ENCODE results near the gene LCT.
A peak's percentile ranks its signal among the peaks of the same experiment; 100 is the strongest.
"Not testable (repeated sequence)": the region's sequence is repeated elsewhere in the genome, so short reads cannot be mapped to it uniquely, and the experiment has no call there.

LCT gene

DNA sequence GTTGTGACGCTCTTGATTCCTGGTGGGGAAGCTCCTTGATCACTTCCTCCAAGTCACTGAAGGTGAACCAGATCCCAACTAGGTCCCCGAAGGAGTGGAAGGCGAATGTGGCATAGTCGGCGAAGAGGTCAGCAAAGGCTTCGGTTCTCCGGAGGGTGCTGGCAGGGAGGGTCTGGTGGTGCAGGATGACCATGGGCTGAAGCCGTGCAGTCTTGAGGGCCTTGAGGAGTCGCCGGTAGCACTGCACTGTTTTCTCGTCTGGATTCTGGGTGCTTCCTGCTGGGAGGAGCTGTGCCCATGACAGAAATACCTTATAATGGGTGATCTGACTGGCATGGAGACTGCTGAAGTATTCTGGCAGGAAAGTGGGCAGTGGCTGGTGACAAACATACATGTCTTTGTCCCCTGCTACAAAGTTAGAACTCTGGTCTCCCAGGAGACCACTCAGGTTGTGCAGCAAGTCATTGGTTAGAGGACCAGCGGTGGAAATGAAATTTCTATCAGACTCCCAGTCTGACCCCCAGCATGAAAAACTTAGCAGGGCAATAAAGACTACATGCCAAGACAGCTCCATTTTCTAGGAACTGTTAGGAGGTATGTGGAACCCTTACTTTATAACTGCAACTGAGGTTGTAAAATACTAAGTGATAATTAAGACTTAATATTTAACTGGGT, at the start of gene LCT:
LCT (minus strand) TSS at position 589 of the 675 bp plus-strand sequence; CDS start at position 574, 15 bp downstream.
- no peak for DNase-seq

DNA sequence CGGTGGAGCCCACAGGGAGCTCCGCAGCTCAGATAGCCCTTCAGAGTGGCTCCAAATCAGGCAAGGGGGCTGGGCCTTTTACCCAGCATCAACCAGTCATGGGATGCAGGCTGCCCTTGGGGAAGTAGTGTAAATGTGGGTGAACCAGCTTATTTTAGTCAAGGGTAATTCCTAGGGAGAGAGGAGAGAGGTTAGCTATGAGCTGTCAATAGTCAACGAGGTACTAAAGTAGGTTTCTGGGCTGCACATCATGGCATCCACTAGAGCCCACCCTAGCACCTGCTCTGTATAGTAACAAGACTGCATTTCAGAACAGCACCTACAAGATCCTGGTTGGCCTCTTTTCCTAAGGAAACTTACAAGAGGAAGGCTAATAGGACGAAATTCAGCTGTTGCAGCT, 48.7 kb upstream of the LCT start:
- no peak for DNase-seq

DNA sequence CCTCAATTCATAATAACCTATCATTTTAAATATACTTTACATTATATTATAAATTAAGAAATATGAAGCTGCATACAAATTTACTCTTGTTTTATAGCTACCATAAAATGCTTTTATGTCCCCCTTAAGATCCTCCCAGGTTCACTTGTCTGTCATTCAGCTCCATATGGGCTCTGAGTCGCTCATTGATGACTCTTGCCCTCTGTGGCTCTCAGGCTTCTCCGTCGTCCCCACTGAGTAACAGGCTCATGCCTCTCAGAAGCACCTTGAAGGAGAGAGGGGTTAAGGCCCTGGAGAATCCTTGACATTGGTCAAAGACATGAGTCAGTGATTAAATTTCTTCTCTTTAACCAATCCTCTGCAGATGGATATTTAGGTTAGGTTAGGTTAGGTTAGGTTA, 45.4 kb upstream of the LCT start:
- DNase-seq = no peak

DNA sequence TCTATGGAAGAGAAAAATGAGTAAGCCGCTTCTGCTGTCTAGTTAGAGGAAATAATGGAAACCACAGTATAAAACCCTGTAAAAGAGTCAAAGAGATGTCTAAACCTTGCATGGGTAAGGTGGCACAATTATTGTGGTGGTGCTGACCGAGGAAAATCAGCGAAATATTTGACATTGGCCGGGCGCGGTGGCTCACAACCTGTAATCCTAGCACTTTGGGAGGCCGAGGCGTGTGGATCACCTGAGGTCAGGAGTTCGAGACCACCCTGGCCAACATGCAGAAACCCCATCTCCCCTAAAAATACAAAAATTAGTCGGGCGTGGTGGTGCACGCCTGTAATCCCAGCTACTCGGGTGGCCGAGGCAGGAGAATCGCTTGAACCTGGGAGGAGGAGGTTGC, 39.8 kb upstream of the LCT start:
- DNase-seq = not testable (repeated sequence)

DNA sequence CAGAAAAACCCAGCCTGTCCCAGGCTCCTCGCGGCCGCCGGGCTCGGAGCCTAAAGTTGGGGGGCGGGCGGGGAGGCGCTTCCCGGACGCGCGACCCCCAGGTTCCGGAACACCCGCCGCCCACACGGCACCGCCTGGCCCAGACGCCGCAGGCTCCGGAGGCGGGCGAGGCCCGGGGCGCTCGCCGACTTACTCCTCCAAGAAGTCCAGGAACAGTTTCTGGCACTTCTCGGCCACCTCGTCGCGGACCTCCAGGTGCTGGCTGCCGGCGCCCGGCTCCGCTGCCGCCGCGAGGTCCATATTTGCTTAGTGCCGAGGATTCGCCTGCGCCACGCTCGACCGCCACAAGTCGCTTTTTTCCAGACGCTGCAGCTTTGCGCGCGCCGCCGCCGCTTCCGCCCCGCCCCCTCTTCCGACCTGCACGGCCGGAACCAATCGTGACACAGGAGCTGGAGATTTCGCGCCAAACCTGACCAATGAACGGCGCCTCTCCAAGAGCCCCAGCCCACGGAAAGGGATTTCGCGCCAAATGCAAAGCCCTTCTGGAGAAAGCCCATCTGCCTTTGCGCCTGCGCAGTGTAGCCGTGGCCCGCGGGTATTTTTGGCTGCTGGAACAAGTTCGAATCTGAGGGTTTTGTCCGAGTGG, 39.2 kb upstream of the LCT start, which contains the start of gene MCM6:
MCM6 (minus strand) TSS at position 378 of the 646 bp plus-strand sequence; CDS start at position 300, 78 bp downstream.
- peak; percentile 99 for DNase-seq

DNA sequence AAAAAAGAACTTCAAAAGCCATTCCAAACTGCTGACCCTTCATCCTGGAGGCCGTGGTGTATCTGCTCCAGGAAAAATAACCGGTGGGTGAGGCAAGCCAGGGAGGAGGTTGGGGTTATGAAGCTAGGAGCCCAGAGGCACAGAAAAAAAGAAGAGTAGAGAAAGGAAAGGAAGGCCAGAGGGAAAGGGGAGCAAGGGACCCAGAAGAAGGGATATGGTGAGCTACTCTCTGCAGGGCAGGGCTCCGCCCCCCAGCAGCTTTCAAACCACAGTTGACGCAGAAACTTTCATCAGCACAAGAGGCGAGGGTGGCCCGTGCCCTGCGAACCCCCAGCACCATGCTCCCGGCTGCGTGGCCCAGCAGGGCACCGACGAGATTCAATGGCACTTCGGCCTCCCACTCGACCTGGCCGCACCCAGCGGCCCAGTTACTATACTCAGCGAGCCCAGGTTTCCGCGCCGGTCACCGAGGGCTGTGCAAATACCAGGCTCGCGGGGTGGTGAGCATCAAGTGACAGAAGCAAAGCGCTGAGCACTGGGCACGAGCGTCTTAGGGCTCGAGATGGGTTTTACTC, 38.6 kb upstream of the LCT start:
- peak; percentile 73 for DNase-seq

DNA sequence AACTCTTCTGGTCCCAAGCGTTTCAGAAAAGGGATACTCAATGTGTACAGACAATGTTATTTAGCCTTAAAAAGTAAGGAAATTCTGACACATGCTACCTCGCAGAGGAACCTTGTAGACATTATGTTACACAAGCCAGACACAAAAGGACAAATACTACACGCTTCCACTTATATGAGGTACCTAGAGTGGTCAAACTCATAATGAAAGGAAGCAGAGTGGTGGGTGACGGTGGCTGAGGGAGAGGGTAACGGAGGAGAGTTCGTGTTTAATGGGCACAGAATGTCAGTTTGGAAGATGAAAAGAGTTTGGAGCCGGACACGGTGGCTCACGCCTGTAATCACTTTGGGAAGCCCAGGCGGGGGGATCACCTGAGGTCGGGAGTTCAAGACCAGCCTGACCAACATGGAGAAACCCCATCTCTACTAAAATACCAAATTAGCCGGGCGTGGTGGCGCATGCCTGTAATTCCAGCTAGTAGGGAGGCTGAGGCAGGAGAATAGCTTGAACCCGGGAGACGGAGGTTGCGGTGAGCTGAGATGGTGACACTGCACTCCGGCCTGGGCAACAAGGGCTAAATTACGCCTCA, 37.9 kb upstream of the LCT start:
- no peak for DNase-seq

DNA sequence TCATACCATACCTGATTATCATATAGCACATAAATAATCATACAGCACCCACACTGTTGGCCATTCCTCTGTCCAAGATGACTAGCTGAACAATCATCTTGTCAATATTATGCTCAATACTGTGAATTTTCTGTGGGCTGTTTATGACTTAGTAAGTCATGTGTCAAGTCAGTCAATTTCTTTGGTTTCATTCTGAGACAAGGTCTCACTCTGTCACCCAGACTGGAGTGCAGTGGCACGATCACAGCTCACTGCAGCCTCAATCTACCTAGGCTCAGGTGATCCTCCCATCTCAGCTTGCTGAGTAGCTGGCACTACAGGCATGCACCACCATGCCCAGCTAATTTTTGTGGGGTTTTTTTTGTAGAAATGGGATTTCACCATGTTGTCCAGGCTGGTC, 33.6 kb upstream of the LCT start:
- DNase-seq = no peak

DNA sequence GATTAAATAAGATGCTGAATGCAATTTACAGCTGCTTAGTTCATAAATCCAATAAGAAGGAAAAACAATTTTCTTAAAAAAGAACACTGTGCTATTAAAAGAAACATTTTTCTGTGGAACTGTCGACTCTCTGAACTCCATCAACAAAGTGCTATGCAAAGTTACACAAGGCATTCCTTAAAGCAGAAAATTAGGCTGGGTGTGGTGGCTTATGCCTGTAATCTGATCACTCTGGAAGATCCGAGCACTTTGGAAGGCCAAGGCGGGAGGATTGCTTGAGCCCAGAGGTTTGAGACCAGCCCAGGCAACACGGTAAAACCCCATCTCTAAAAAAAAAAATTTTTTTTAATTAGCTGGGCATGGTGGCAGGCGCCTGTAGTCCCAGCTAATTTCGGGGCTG, 26.2 kb upstream of the LCT start:
- DNase-seq = no peak

DNA sequence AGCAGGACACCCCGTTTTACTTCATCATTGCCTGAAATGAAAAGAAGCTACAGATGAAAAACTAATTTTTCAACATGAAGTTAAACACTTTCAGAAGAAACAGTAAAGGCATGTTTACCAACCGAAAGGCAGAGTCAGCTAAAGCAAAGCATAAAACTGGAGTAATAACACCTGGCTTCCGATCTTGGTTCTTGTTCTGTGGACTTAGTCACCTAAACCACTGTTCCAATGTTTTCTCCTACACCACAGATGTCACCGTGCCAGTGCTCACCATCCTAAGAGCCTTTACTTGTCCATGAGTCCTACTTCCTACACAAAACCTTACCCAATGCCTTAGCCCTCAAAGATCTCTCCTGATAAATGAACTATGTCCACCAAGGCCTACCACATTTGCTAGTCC, 25.7 kb upstream of the LCT start:
- DNase-seq = no peak

DNA sequence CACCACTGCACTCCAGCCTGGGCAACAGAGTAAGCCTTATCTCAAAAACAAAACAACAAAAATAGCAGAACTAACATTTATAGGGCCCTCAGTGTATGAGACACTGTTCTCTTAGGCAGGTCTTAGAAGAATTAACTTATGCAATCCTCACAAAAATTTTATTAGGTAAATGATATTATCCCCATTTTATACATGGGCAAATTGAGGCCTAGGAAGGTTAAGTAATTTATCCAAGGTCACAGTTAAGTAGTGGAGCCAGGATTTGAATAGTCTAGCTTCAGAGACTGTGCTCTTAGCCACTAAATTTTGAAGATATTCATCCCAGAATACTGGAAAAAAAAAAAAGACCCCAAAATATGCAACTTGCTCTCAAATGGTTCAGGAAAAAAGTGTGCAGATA, 16.4 kb upstream of the LCT start:
- DNase-seq = no peak

DNA sequence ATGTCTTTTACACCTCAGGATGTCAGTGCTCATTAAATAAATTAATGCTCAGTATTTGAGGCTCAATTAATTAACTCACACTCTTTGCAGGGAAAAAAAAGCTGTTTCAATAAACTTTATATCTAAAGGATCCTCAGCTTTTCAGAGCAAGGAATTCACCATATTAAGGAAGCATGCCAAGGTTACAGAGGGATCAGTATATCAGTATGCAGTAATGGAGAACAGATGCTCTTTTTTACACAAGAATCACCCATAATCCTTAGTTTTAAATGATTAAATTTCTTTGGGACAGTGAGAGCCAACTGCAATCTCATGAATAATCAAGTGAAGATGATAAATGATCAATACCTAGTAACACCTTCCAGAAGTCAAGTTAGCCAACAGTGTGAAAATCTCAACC, 14.9 kb upstream of the LCT start:
- DNase-seq = no peak

DNA sequence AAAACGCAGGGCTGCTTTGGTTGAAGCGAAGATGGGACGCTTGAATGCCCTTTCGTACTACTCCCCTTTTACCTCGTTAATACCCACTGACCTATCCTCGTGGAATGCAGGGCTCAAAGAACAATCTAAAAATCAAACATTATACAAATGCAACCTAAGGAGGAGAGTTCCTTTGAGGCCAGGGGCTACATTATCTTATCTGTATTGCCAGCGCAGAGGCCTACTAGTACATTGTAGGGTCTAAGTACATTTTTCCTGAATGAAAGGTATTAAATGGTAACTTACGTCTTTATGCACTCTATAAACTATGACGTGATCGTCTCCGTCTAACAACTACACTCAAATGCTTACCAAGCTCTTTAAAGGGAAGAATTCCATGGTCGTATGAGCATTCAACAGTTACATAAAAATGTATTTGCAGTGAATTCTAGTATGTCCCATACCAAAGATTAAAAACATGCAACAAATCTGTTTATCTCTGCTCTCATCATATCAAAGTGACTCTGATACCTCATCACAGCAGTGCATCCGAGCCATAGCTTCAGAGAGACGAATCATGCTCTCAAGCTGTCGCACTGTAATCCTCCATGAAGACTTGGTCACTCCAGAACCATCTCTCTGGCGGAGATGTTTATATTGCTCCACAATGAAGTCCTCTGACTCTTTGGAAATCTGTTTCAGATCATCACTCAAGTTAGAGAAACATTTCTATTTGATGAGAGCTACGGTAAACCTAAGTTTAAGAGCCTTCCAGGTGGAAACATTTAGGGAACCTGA, 14.1 kb upstream of the LCT start:
- DNase-seq = no peak

DNA sequence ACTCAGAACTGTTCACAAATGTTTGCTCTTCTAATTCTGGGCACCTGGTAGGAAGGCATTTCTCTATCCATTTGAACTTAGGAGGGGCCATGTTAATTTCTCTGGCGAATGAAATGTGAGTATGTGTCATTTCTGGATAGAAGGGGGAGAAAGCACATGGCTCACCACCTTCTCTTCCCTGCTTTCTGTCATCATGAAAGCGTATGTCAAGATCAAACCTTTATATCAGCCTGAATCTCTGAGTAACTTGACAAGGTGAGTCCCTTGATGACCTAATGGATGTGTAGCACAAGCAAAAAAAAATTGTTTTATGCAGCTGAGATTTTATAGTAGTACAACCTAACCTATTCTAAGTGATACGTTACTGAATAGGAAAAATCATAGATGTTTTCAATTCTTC, 12.1 kb upstream of the LCT start:
- DNase-seq = no peak

DNA sequence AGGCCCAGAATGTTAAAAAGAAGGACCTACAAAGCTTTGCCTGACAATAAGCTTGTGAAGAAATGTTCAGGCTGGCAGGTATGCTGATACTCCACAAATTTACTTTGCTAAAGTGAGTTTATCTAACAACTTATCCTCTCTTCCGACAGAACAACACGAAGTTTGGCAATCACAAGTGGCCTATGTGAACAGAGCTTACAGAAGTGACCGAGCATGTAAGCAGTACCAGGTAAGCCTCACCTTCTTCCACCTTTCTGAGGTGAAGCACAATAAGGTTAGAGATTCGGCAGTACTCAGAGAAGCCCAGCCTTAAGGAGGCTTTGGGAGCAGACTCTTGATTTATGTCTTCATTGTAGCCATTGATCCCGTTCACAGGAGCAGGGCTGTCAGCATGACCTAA, 9.0 kb upstream of the LCT start:
- no peak for DNase-seq

DNA sequence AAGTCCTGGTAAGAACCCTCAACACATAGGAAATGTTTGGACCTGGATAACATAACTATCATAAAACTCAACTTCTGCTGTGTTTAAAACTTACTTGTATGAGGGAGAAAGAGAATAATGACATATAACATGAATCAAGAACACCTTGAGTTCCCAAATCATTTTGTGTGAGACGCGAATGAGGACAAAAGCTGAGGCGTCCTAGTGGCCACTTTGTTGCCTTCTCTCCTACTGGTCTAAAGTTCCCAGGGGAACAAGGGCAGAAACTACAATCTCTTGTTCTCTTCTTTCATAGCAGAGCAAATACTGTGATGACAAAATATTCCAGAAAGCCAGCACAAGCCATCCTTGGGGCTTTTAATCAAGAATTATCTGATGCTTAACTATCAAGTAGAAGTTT, 8.3 kb upstream of the LCT start:
- no peak for DNase-seq

DNA sequence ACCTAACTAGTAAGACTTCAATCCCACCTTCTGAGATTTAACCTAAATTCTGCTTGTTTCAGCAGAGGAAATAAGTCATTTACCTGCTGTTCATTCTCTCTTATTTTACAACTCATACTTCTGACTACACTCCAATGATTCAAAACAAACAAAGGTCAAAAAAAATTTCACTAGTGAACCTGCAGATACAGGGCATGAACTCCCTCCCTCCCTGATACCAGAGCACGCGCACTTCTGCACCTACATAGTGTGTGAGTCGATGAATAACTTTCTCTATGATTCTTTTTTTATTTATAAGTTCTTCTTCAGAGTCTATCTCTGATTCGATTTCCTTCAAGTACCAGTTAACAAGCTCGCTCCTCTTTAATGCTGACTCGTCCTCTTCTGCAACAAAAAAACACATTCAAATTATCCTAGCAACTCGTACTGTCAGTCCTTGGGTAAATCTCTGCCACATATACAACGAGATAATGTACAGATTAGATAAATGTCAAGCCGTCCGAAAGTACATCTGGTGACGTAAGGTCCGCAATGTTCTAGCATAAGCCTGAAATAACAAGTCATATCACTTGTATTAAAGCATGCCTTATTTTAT, 7.4 kb upstream of the LCT start:
- DNase-seq = no peak

DNA sequence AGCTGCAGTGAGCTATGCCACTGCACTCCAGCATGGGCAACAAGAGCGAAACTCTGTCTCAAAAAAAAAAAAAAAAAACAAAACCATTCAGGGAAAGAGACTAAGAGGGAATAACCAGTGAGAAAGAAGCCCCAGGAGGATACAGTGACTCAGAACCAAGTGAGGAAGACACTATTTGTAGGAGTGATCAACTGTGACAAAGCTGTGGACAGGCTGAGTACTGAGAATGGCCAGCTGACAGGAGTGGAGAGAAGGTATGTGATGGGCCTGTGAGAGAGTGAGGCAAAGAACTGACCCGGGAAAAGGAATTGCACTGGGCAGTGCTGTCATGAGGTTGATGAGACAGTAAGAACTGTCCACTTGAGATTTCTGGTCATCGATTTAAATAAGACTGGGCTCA, 6.7 kb upstream of the LCT start:
- no peak for DNase-seq

DNA sequence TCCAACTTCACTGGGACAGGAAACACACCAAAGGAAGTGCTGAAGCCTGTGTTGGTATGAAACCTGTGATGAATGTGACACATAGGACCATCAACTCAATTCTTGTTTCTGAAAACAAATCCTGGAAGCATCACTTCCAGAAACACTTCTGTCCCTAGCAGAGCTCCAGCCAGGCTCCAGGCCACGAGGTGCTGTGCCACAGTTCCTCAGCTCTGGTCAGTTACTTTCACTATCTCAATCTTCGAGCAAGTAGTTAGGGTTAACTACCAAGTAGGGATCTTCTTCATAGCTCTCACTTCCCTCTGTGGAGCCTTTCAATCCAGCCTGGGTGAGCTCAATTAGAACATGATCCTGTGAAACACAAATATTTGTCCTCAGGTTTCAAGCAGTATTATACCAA, 3.6 kb upstream of the LCT start:
- DNase-seq = no peak

DNA sequence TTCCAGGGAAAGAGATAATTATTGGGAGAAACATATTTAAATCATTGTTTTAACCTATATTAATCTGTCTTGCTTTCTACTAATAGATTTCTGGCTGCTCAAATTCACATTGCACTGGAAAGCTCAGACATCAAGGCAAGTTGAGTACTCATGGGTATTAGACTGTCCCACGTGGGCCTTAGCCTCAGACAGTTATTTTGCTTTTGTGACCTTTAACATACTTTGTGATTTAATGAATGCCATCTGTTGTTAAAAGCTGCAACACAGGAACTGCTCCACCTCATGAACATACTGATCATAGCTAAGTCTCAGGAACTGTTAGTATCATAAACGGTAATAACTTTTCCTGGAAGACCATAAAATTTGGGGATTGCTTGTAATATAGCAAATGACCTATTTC, 2.7 kb upstream of the LCT start:
- no peak for DNase-seq

DNA sequence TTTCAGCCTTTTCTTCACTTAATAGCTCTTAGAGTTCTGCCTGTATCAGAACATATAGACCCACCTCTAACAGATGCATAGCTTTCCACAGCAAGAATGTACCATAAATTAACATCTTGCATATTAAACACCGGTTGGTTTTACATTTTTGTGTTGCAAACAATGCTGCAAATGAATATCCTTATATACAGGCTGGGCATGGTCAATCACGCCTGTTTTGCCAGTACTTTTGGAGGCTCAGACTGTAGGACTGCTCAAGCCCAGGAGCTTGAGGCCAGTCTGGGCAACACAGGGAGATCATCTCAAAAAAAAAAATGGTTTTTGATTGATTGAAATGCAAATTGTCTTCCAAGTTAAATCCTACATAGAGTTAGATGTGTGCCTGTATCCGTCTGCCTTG, 1.5 kb upstream of the LCT start:
- no peak for DNase-seq

DNA sequence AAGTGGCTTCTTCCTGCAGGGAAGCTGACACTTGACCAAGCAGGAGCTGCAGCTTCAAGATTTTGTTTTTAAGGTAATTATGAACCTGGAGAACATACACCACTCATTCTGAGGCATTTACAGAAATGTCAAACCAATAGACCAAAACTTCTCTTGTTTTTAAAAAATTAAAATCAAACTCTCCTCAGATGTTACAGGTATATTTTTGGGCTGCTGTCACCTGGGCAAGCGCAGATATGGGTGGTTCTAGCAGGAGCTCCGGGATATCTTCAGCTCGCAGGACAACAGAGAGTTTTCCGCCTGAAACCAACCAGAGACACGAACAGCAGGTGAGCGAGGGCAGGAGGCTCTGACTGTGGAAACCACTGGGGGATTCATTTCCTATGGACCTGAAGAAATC, 4.1 kb downstream of the LCT start:
- no peak for DNase-seq
